ENCODE results near the gene ATF1. TPM values are rescaled to one million over a fixed set of nuclear protein-coding genes. Genes with fewer than 3 reads are reported as not detected.

ATF1 gene
- total RNA-seq, 1 donor from 2014 or later: 42.5 TPM

DNA sequence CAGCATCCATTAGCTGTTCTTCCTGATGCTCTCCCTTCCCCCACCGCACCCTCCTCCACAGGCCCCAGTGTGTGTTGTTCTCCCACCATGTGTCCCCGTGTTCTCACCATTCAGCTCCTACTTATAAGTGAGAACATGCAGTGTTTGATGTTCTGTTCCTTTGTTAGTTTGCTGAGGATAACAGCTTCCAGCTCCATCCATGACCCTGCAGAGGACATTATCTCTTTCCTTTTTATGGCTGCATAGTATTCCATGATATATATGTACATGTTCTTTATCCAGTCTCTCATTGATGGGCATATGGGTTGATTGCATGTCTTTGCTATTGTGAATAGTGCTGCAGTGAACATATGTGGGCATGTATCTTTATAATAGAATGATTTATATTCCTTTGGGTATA, 9.0 kb downstream of the ATF1 start:
- no peak overlapping the region for H3K4me3 Mint-ChIP-seq
- POLR2A ChIA-PET: no interaction called here
- CTCF ChIA-PET: no interaction called here

DNA sequence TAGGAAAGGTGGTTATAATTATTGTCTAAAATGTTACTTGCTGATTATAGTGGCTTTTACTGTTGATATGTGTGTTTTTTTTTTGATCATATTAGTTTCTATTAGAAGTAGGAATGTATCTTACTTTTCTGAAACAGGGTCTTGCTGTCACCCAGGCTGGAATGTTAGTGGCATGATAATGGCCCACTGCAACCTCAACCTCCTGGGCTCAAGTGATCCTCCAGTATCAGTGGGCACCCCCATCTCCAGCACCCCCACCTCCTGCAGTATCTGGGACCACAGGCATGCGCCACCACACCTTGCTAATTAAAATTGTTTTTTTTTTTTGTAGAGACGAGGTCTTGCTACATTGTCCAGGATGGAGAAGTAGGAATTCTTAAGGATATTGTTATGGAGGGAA, 11.3 kb downstream of the ATF1 start:
- no peaks in the 10 kb centered on the region for H3K9me3 Mint-ChIP-seq
- no peak overlapping the region for H3K4me3 Mint-ChIP-seq
- DNase-seq (no peak), ATAC-seq (ENCODE audit: low read depth) (no peak)
- no peak overlapping the region for H3K27ac Mint-ChIP-seq
- peaks cover 3% of the 10 kb centered on the region for H3K4me1 Mint-ChIP-seq
- H3K27me3 Mint-ChIP-seq: no peaks in the 10 kb centered on the region
- POLR2A ChIA-PET: interaction anchor here (0.6 kb wide), 1 partner anchor 13 kb away, joined by 3 read pairs; no protein-coding TSS in a partner anchor
- CTCF ChIA-PET: no interaction called here
- intact Hi-C loops (cut with micrococcal nuclease): no loop called here
- H3K36me3 Mint-ChIP-seq (ENCODE audit: low read depth): peaks cover 30% of the 10 kb centered on the region
- TF ChIP-seq, protein P1, sequence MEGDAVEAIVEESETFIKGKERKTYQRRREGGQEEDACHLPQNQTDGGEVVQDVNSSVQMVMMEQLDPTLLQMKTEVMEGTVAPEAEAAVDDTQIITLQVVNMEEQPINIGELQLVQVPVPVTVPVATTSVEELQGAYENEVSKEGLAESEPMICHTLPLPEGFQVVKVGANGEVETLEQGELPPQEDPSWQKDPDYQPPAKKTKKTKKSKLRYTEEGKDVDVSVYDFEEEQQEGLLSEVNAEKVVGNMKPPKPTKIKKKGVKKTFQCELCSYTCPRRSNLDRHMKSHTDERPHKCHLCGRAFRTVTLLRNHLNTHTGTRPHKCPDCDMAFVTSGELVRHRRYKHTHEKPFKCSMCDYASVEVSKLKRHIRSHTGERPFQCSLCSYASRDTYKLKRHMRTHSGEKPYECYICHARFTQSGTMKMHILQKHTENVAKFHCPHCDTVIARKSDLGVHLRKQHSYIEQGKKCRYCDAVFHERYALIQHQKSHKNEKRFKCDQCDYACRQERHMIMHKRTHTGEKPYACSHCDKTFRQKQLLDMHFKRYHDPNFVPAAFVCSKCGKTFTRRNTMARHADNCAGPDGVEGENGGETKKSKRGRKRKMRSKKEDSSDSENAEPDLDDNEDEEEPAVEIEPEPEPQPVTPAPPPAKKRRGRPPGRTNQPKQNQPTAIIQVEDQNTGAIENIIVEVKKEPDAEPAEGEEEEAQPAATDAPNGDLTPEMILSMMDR (IDR thresholded peaks at IDR 0.05): no peak

More for the DNA sequence above, 9.0 kb downstream of the ATF1 start:
- intact Hi-C loops (cut with micrococcal nuclease): no loop called here
- Mint-ChIP-seq H3K27ac (no peak overlapping the region), H3K36me3 (ENCODE audit: low read depth) (peaks cover 28% of the 10 kb centered on the region), H3K4me1 (peaks cover 6% of the 10 kb centered on the region), H3K9me3 (no peaks in the 10 kb centered on the region), H3K27me3 (no peaks in the 10 kb centered on the region)
- no peak for ATAC-seq (ENCODE audit: low read depth)
- no peak for DNase-seq
- TF ChIP-seq, protein P1 (IDR thresholded peaks at IDR 0.05): no peak

- ChIA-PET POLR2A (interaction anchor here (0.7 kb wide), 1 partner anchor 23 kb away, joined by 8 read pairs; no protein-coding TSS in a partner anchor), CTCF (interaction anchor here (1.2 kb wide), 1 partner anchor 12 kb away, joined by 3 read pairs; no protein-coding TSS in a partner anchor)
- Mint-ChIP-seq H3K4me1 (peaks cover 3% of the 10 kb centered on the region), H3K4me3 (no peak overlapping the region), H3K9me3 (no peaks in the 10 kb centered on the region), H3K27me3 (no peaks in the 10 kb centered on the region), H3K27ac (no peak overlapping the region), H3K36me3 (ENCODE audit: low read depth) (peaks cover 24% of the 10 kb centered on the region)
- no peak for DNase-seq
- intact Hi-C loops (cut with micrococcal nuclease): no loop called here
- ATAC-seq (ENCODE audit: low read depth): no peak
- TF ChIP-seq, protein P1 (IDR thresholded peaks at IDR 0.05): no peak
Observed at GRCh38 chr12:50776749-50777728, 13.1 kb downstream of the ATF1 start.

DNA sequence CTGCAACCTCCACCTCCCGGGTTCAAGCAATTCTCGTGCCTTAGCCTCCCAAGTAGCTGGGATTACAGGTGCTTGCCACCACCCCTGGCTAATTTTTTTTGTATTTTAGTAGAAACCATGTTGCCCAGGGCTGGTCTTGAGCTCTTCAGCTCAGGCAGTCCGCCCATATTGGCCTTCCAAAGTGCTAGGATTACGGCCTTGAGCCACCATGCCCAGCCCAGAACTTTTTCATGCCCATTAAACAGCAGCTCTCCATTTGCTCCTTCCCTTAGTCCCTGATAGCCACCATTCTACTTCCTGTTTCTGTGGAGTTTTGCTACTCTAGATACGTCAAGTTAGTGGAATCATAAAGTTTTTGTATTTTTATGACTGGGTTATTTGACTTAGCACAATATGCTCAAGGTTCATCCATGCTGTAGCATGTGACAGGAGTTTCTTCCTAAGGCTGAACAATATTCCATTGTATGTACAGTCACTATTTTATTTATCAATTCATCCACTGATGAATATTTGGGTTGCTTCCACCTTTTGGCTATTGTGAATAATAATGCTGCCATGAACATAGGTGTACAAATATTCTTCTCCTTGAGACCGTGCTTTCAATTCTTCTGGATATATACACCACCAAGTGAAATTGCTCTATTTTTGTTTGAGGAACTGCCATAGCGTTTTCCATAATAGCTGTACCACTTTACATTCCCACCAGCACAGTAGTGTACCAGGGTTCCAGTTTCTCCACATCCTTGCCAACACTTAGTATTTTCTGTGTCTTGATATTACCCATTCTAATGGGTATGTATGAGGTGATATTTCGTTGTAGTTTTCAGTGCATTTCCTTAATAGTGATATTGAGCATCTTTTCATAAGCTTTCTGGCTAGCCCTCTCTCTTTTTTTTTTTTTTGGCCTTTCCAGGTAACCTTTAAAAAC, 15.0 kb downstream of the ATF1 start:
- Mint-ChIP-seq H3K4me3 (no peak overlapping the region), H3K36me3 (ENCODE audit: low read depth) (peaks cover 20% of the 10 kb centered on the region), H3K27ac (no peak overlapping the region), H3K27me3 (no peaks in the 10 kb centered on the region), H3K9me3 (no peaks in the 10 kb centered on the region), H3K4me1 (peaks cover 3% of the 10 kb centered on the region)
- intact Hi-C loops (cut with micrococcal nuclease): no loop called here
- ATAC-seq (ENCODE audit: low read depth): no peak
- TF ChIP-seq, protein P1 (IDR thresholded peaks at IDR 0.05): no peak
- CTCF ChIA-PET: no interaction called here
- DNase-seq: no peak
- POLR2A ChIA-PET: no interaction called here

Measured in activated B cell treated with CpG ODN at 0.5 μM for 24 hours (primary cell).